HG03457 (cell line): Measurements from ENCODE around the gene OVCH1.
"Not testable (repeated sequence)": the region's sequence is repeated elsewhere in the genome, so short reads cannot be mapped to it uniquely, and the experiment has no call there.

ENCODE experiments used
- ATAC-seq: cut with Tn5 transposase; IDR thresholded peaks from one replicate; pipeline ENCODE4 v1.9.1; 2021; ENCODE audit warnings: moderate number of reproducible peaks; ENCODE audit not compliant: unreplicated experiment

The OVCH1 gene

GRCh38 chr12:29414368-29414767 lies 83.1 kb downstream of the OVCH1 start:
- ATAC-seq = no peak

GRCh38 chr12:29405561-29405960 lies 91.9 kb downstream of the OVCH1 start:
- ATAC-seq = no peak

DNA sequence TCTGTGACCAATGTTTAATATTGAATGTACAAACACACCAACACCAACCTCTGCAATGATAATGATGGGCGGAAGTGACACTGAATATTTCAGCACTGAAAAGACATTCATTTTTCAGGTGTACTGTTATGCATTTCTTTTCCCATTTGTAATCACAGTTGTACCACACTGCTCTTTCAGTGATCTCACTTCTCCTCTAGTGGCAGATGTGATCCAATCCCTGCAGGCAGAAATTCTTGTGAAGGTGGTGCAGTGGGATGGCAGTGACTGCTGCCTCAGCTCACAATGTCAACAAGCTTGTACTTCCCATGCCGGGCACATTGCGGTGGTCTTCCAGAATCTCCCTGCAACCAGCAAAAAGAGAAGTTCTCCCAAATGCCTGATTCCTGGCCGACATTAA lies 93.5 kb downstream of the OVCH1 start:
- no peak for ATAC-seq

DNA sequence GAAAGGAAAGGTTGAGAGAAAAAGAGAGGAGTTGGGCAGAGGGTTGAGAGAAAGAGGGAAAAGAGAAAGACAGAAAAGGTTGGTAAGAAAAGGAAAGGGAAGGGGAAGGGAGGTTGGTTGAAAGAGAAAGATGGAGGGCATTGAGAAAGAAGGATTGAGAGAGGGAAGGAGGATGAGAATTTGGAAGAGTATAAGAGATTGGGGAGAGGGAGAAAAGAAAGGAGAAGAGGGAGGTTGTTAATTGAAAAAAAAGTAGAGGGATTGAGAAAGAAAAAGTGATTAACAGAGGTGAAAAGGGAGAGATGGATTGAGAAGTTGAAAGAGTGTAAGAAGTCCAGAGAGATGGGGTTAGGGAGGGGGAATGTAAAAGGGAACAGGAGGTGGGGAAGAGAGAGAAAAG lies 95.0 kb downstream of the OVCH1 start:
- ATAC-seq = no peak

DNA sequence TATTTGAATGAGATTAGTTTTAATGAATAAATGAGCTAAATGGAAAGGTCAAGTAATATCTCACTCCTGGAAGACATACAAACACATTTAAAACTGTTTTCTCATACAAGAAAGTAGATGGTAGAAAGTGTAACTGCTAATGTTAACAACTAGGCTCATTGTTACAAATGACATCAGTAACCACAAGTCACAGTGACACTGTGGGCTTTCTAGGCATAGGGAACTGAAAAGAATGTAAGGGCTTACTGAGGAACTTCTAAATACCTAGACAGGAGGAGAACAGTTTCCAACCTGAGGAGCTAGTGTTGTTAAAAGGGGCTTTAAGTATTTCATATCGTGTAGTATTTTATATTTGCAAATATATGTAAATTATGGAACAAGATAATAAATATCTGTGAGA lies 99.0 kb downstream of the OVCH1 start:
- no peak for ATAC-seq

DNA sequence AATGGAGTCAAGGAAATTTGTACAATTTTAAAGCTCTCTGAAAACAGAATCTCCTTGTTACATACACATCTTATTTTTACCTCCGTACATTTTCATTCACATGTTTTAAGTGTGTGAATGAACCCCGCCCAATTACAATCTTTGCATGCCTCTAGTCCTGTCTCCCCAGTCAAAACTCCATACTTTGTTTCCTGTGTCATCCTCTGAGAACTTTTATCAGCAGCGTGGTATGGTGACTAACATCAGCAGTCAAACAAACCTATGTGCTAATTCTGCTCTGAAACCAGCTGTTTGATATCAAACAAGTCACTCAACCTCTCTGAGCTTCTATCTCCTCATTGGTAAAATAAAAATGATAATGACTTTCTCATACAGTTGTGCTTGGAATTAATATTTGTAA lies 100.7 kb downstream of the OVCH1 start:
- ATAC-seq = no peak

DNA sequence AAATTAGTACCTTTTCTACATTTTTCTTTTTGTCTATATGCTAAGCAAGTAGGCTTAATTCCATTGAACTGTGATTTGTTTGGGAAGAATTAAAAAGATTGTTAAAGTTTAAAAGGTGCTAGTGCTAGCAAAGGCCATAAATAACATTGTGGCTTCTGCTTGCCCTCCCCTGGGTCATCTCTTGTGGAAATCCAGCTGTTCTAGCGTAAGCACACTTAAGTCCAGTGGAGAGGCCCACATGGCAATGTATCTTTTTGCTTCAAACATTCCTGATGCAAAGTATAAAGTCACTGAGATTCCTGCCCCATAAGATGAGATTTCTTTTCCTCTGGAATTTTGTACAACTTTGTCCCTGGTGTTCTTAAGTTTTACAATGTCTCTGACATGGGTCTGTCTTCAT lies 102.1 kb downstream of the OVCH1 start:
- ATAC-seq = no peak

GRCh38 chr12:29390419-29390818 lies 107.1 kb downstream of the OVCH1 start:
- ATAC-seq = not testable (repeated sequence)

GRCh38 chr12:29389295-29389919 lies 108.1 kb downstream of the OVCH1 start:
- ATAC-seq = no peak

- not testable (repeated sequence) for ATAC-seq
Observed at GRCh38 chr12:29386084-29386680, 111.3 kb downstream of the OVCH1 start.

- not testable (repeated sequence) for ATAC-seq
Observed at GRCh38 chr12:29385194-29385593, 112.3 kb downstream of the OVCH1 start.

DNA sequence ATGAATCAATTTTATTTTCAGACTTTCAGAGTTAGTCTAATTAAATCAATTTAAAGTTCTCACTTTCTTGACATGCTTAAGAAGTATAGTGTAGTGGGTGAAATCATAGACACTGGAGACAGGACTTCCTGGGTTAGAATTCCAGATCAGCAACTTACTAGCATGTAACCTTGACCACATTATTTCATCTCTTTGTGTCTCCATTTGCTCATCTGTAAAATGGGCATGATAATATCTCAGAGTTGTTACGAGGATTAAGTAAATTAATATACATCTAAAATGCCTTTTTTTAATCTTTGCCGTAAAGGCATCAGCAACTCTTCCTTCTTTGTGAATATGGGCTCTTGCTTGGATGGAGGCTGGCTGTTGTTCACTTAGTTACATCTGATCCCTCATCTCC lies 115.2 kb downstream of the OVCH1 start:
- ATAC-seq = no peak

- ATAC-seq = peak; percentile 96
Observed at GRCh38 chr12:29380536-29381523, 116.7 kb downstream of the OVCH1 start, which contains the start of gene ERGIC2. ERGIC2 (minus strand) TSS chr12:29381172; CDS start chr12:29371633, 9,539 bp downstream.
